Mesothelial cell of epicardium (in vitro differentiated cells): ENCODE measurements around the gene FGF19. TPM values are rescaled to one million over a fixed set of nuclear protein-coding genes. Genes with fewer than 3 reads are reported as not detected.

Experiments used
- DNase-seq, 2 experiments: peaks; one replicate each; pipeline ENCODE4 v3.0.0; 2021; ENCODE audit warnings: low spot score in 2 of 2; ENCODE audit not compliant: unreplicated experiment in 2 of 2
- H3K27ac Mint-ChIP-seq: 2 replicates; pipeline ENCODE4 v1.8.0; 2021; ENCODE audit warnings: mixed read lengths
- H3K27me3 Mint-ChIP-seq: 2 replicates; pipeline ENCODE4 v1.8.0; 2021; ENCODE audit warnings: low read depth, mixed read lengths
- H3K36me3 Mint-ChIP-seq: 2 replicates; pipeline ENCODE4 v1.8.0; 2021; ENCODE audit warnings: mixed read lengths
- H3K4me1 Mint-ChIP-seq: 2 replicates; pipeline ENCODE4 v1.8.0; 2021; ENCODE audit warnings: mixed read lengths
- H3K4me3 Mint-ChIP-seq: 2 replicates; pipeline ENCODE4 v1.8.0; 2021; ENCODE audit warnings: mild to moderate bottlenecking, moderate library complexity, mixed read lengths
- H3K9me3 Mint-ChIP-seq: 2 replicates; pipeline ENCODE4 v1.8.0; 2021; ENCODE audit warnings: mixed read lengths
- total RNA-seq: library from RNA; stranded (reverse); gene quantifications from 3 replicates; pipeline ENCODE4 v1.2.1, GENCODE V29; 2021
- TF ChIP-seq, protein P1 (sequence below): fragments of 200-600 bp; sonication (generic); IDR thresholded peaks from one replicate; pipeline ENCODE4 v1.5.0; 2021; ENCODE audit warnings: antibody characterized with exemption; ENCODE audit not compliant: unreplicated experiment

Gene FGF19
- total RNA-seq, 1 donor from 2014 or later, result not detected

DNA sequence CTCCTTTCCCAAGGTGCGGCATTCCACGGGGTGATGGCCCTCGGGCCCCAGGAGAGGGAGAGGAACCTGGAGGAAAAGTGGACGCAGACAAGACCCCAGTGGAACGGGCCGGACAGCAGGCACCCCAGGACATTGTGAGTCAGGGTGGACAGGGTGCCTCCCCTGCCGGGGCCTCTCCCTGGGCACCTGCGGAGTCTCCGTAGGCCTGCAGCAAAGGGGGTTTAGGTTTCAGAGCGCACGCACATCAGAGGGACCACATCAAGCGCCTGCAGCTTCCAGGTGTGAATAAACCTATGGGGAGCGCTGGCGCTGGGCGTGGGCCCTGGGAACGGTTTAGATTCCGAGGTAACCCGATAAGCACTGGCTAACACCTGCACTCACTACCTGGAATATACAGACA lies 22.7 kb upstream of the FGF19 start:
- DNase-seq, result no peak

DNA sequence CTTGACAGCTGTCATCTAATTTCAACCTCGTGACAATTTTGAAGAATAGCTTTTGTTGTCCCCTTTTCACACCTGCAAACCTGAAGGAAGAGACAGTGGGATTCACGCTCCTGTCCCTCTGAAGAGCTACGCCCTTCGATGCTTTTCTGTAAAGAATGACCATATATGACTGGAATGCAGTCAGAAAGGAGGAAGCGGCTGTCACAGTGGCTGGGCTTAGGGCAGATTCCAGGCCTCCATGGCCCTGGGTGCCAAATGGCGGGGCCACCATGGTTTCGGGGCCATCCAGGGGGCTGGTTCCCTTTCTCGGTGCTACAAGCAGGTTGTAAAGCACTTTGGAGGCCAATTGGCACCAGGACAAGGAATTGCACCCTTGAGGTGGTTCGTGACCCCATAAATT lies 22.2 kb upstream of the FGF19 start:
- Mint-ChIP-seq H3K9me3 (no peaks in the 10 kb centered on the region), H3K27ac (peak overlapping the region; percentile 61), H3K27me3 (peaks cover 11% of the 10 kb centered on the region), H3K4me3 (no peak overlapping the region), H3K4me1 (peaks cover 6% of the 10 kb centered on the region), H3K36me3 (no peaks in the 10 kb centered on the region)
- DNase-seq, result no peak
- TF ChIP-seq, protein P1, sequence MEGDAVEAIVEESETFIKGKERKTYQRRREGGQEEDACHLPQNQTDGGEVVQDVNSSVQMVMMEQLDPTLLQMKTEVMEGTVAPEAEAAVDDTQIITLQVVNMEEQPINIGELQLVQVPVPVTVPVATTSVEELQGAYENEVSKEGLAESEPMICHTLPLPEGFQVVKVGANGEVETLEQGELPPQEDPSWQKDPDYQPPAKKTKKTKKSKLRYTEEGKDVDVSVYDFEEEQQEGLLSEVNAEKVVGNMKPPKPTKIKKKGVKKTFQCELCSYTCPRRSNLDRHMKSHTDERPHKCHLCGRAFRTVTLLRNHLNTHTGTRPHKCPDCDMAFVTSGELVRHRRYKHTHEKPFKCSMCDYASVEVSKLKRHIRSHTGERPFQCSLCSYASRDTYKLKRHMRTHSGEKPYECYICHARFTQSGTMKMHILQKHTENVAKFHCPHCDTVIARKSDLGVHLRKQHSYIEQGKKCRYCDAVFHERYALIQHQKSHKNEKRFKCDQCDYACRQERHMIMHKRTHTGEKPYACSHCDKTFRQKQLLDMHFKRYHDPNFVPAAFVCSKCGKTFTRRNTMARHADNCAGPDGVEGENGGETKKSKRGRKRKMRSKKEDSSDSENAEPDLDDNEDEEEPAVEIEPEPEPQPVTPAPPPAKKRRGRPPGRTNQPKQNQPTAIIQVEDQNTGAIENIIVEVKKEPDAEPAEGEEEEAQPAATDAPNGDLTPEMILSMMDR, result no peak

More for the DNA sequence above, 22.7 kb upstream of the FGF19 start:
- no peak overlapping the region for H3K27ac Mint-ChIP-seq
- no peaks in the 10 kb centered on the region for H3K36me3 Mint-ChIP-seq
- H3K4me3 Mint-ChIP-seq, result no peak overlapping the region
- H3K4me1 Mint-ChIP-seq, result peaks cover 6% of the 10 kb centered on the region
- TF ChIP-seq, protein P1, result no peak
- H3K27me3 Mint-ChIP-seq, result peaks cover 11% of the 10 kb centered on the region
- H3K9me3 Mint-ChIP-seq, result no peaks in the 10 kb centered on the region

DNA sequence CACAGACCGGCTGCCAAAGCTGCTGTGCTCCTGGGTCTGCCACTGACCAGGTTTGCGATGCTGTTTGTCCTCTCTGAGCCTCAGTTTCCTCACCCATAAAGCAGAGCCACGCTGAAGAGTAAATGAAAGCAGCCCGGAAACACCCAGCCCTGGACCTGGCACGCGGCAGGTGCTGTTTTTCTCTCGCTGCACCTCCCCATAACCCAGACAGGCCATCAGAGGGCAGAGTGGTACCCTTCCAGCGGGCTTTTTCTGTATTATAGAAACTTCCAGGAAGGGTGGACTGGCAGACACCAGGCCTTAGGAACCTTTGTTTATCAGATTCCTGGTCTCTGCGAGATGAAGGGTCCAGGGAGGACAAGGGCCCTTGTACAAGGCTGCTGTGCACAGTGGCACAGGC lies 17.9 kb upstream of the FGF19 start:
- Mint-ChIP-seq H3K4me1 (peaks cover 6% of the 10 kb centered on the region), H3K27ac (no peak overlapping the region), H3K27me3 (peaks cover 36% of the 10 kb centered on the region), H3K36me3 (no peaks in the 10 kb centered on the region), H3K9me3 (no peaks in the 10 kb centered on the region), H3K4me3 (no peak overlapping the region)
- TF ChIP-seq, protein P1, result no peak
- no peak for DNase-seq

DNA sequence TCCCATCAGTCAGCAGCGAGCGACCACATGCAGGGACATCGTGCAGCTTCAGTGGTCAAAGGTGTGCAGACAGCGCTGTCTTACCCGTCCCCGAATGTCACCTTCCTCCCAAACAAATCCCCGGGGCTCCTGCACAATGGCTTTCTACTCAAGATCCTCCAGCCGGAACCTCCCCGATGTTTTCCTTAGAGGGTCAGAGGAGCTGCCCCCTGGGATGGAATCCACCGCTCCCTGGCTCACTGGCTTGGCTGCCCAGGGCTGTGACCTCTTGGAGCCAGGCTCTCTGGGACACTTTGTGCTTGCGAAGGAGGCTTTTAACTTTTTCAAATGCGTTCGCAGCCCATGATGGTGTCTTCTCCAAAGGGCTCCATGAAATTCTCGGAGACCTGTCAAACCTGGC lies 17.3 kb upstream of the FGF19 start:
- Mint-ChIP-seq H3K27ac (no peak overlapping the region), H3K4me1 (peaks cover 4% of the 10 kb centered on the region), H3K27me3 (peaks cover 40% of the 10 kb centered on the region), H3K4me3 (no peak overlapping the region), H3K36me3 (no peaks in the 10 kb centered on the region), H3K9me3 (no peaks in the 10 kb centered on the region)
- TF ChIP-seq, protein P1, result no peak
- DNase-seq, result no peak

DNA sequence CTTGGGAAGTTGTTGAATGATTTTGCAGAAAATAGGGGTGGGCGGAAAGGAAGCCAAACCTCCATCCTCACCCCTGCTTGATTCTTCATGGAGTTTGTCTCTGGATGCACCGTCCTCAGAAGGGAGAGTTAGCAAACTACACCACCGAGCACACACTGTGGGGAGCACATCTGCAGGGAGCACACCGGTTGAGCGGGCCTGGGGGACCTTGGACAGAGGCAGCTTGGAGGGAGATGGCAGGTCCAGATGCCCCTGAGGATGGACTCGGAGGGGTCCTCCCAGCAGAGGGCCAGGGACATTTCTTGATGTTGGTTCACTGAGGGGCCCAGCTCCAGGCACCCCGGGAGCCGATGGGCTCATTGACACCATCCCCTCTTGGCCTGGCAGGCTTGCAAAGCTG lies 15.1 kb upstream of the FGF19 start:
- Mint-ChIP-seq H3K27me3 (peaks cover 47% of the 10 kb centered on the region), H3K4me3 (no peak overlapping the region), H3K36me3 (no peaks in the 10 kb centered on the region), H3K27ac (no peak overlapping the region), H3K9me3 (no peaks in the 10 kb centered on the region), H3K4me1 (no peaks in the 10 kb centered on the region)
- DNase-seq, result no peak
- TF ChIP-seq, protein P1, result no peak

DNA sequence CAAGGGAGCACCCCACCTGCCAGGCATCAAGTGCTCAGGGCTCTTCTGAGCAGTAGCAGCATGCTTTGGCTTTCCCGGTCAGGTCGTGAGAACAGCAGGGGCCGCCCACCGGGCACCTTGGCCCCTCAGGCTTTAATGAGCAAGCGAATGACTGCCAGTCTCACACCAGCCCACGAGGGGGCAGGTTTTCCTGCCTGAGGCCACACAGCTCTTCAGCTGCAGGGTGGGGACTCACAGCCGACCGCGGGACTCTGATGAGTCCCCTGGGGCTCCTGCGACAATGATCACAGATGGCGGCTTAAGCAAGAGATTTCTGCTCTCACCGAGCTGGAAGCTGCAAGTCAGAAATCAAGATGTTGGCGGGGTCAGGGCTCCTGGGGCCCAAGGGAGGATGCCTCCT lies 14.3 kb upstream of the FGF19 start:
- H3K27ac Mint-ChIP-seq, result no peak overlapping the region
- no peaks in the 10 kb centered on the region for H3K36me3 Mint-ChIP-seq
- TF ChIP-seq, protein P1, result peak; percentile 63
- H3K9me3 Mint-ChIP-seq, result no peaks in the 10 kb centered on the region
- peaks cover 48% of the 10 kb centered on the region for H3K27me3 Mint-ChIP-seq
- no peaks in the 10 kb centered on the region for H3K4me1 Mint-ChIP-seq
- no peak overlapping the region for H3K4me3 Mint-ChIP-seq
- DNase-seq, result peak in 1 of 2 experiments; percentile 51
